ENCODE measurements around the gene MAP3K15. TPM values are rescaled to one million over a fixed set of nuclear protein-coding genes. Genes with fewer than 3 reads are reported as not detected.
"Not testable (repeated sequence)": the region's sequence is repeated elsewhere in the genome, so short reads cannot be mapped to it uniquely, and the experiment has no call there.

MAP3K15 gene
- polyA plus RNA-seq, 6 donors from 2014 or later: not detected

- no peak for DNase-seq
- no peaks in the 10 kb centered on the region for H3K36me3 Mint-ChIP-seq
- ATAC-seq (ENCODE audit: low read depth in 2 of 2): no peak
- no peak overlapping the region for H3K27ac Mint-ChIP-seq
- no peak overlapping the region for H3K4me3 Mint-ChIP-seq
- H3K9me3 Mint-ChIP-seq: peaks cover 0 to 13% (median 2%) of the 10 kb centered on the region in 7 donors
- H3K4me1 Mint-ChIP-seq: no peaks in the 10 kb centered on the region
- H3K27me3 Mint-ChIP-seq: peaks cover 0 to 5% (median 4%) of the 10 kb centered on the region in 3 donors
These were observed 74.6 kb downstream of the MAP3K15 start for GRCh38 chrX:19440713-19441112.

GRCh38 chrX:19422661-19423060 lies 92.6 kb downstream of the MAP3K15 start:
- not testable (repeated sequence) for H3K27me3 Mint-ChIP-seq; H3K36me3 Mint-ChIP-seq; H3K4me1 Mint-ChIP-seq; DNase-seq; H3K4me3 Mint-ChIP-seq; H3K27ac Mint-ChIP-seq; ATAC-seq (ENCODE audit: low read depth in 2 of 2)
- H3K9me3 Mint-ChIP-seq: peaks cover 0 to 18% (median 4%) of the 10 kb centered on the region in 7 donors

GRCh38 chrX:19410259-19410658 lies 105.0 kb downstream of the MAP3K15 start:
- no peak for DNase-seq
- H3K27me3 Mint-ChIP-seq: peaks cover 4 to 8% (median 6%) of the 10 kb centered on the region in 3 donors
- H3K27ac Mint-ChIP-seq: peak overlapping the region in 1 of 6 donors; percentile 19
- no peak overlapping the region for H3K4me3 Mint-ChIP-seq
- peaks cover 0 to 10% (median 6%) of the 10 kb centered on the region in 7 donors for H3K9me3 Mint-ChIP-seq
- no peaks in the 10 kb centered on the region for H3K36me3 Mint-ChIP-seq
- no peak for ATAC-seq (ENCODE audit: low read depth in 2 of 2)
- H3K4me1 Mint-ChIP-seq: no peaks in the 10 kb centered on the region

DNA sequence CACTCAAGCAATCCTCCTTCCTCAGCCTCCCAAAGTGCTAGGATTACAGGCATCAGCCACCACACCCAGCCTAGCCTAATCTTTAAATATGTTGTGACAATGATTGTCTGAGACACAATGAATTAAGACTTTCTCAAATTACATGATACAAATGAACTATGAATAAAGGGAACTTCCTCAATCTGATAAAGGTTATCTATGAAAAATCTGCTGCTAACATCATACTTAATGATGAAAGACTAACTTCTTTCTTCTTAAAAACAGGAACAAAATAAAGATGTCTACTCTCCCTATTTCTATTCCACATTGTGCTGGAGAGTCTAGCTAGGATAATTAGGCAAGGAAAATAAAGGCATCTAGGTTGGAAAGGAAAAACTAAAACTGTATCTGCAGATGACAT lies 111.6 kb downstream of the MAP3K15 start:
- no peak for ATAC-seq (ENCODE audit: low read depth in 2 of 2)
- DNase-seq: no peak
- Mint-ChIP-seq H3K4me1 (no peaks in the 10 kb centered on the region), H3K9me3 (peaks cover 0 to 4% (median 0%) of the 10 kb centered on the region in 7 donors), H3K27ac (no peak overlapping the region), H3K36me3 (no peaks in the 10 kb centered on the region), H3K4me3 (no peak overlapping the region), H3K27me3 (peaks cover 0 to 12% (median 8%) of the 10 kb centered on the region in 3 donors)

GRCh38 chrX:19392703-19393102 lies 122.6 kb downstream of the MAP3K15 start:
- Mint-ChIP-seq H3K36me3 (no peaks in the 10 kb centered on the region), H3K27ac (no peak overlapping the region), H3K4me1 (no peaks in the 10 kb centered on the region), H3K27me3 (peaks cover 0 to 8% (median 0%) of the 10 kb centered on the region in 3 donors), H3K9me3 (peaks cover 0 to 2% (median 0%) of the 10 kb centered on the region in 7 donors), H3K4me3 (no peak overlapping the region)
- DNase-seq (no peak), ATAC-seq (ENCODE audit: low read depth in 2 of 2) (no peak)

GRCh38 chrX:19392078-19392477 lies 123.2 kb downstream of the MAP3K15 start:
- no peak for ATAC-seq (ENCODE audit: low read depth in 2 of 2)
- Mint-ChIP-seq H3K27ac (no peak overlapping the region), H3K9me3 (peaks cover 0 to 2% (median 0%) of the 10 kb centered on the region in 7 donors), H3K4me3 (no peak overlapping the region), H3K4me1 (no peaks in the 10 kb centered on the region), H3K36me3 (no peaks in the 10 kb centered on the region), H3K27me3 (peaks cover 0 to 8% (median 0%) of the 10 kb centered on the region in 3 donors)
- DNase-seq: no peak

DNA sequence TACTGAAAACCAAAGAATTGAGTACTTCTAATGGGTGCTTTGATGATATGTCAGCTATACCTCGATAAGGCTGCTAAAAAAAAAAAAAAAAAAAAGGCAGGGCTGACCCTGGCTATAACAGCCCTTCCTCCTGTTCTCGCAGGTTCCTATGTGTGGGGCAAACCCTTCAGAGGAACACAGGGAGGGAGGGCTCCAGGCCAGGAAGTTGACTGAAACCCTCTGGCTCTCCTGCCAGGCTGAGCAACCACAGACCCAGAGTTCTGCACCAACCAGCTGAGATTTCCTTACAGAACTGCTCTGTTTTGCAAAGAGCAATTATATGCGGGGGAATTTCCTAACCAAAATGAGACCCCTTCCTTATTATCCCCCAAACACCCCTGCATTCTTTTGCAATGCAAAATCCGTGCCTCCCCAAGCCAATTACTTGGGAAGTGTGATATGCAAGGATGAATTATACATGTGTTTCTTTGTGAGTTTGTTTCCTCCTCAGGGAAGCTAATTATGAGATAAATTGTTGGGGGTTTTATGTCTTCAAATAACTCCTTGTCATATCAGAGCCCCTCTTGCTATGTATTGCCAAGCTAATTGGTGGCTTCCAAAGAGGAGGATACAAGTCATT lies 126.0 kb downstream of the MAP3K15 start:
- Mint-ChIP-seq H3K36me3 (no peaks in the 10 kb centered on the region), H3K27ac (no peak overlapping the region), H3K27me3 (no peaks in the 10 kb centered on the region), H3K4me3 (no peak overlapping the region), H3K9me3 (peaks cover 0 to 2% (median 0%) of the 10 kb centered on the region in 7 donors), H3K4me1 (no peaks in the 10 kb centered on the region)
- no peak for DNase-seq
- no peak for ATAC-seq (ENCODE audit: low read depth in 2 of 2)

- H3K9me3 Mint-ChIP-seq: peaks cover 0 to 4% (median 0%) of the 10 kb centered on the region in 7 donors
These were observed 126.6 kb downstream of the MAP3K15 start for GRCh38 chrX:19388741-19389140.

DNA sequence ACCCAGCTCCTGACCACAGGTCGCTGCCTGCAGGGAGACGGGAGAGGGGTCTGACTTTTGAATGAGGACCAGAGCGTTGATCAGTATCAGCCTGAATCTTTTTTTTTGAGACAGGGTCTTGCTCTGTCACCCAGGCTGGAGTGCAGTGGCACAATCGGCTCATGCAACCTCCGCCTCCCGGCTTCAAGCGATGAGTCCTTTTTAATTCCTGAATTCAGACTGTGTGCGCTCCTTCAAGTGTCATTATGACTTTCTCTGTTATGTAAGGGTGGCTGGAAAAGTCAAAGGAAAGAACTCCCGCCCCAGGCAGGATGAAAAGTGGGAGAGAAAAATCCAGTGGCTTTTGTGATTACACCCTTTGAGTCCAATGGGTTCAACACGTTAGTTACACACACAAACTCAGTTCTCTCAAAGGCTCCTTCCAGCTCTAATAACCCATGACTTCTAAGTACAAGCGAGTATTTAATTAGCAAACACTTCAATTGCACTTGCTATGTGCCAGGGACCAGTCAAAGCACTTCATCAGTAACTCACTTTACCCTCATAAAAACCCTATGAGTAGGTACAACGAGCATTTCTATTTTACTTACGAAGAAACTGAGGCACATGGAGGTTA lies 127.1 kb downstream of the MAP3K15 start:
- DNase-seq (no peak), ATAC-seq (ENCODE audit: low read depth in 2 of 2) (no peak)
- Mint-ChIP-seq H3K27ac (no peak overlapping the region), H3K4me3 (no peak overlapping the region), H3K4me1 (no peaks in the 10 kb centered on the region), H3K9me3 (peaks cover 0 to 4% (median 0%) of the 10 kb centered on the region in 7 donors), H3K36me3 (no peaks in the 10 kb centered on the region), H3K27me3 (peaks cover 0 to 6% (median 0%) of the 10 kb centered on the region in 3 donors)

More at GRCh38 chrX:19388741-19389140, 126.6 kb downstream of the MAP3K15 start:
- no peaks in the 10 kb centered on the region for H3K36me3 Mint-ChIP-seq
- H3K27ac Mint-ChIP-seq: no peak overlapping the region
- H3K4me3 Mint-ChIP-seq: no peak overlapping the region
- H3K4me1 Mint-ChIP-seq: no peaks in the 10 kb centered on the region
- peaks cover 0 to 6% (median 0%) of the 10 kb centered on the region in 3 donors for H3K27me3 Mint-ChIP-seq
- no peak for ATAC-seq (ENCODE audit: low read depth in 2 of 2)
- no peak for DNase-seq

GRCh38 chrX:19386679-19387078 lies 128.6 kb downstream of the MAP3K15 start:
- no peak overlapping the region for H3K4me3 Mint-ChIP-seq
- H3K27ac Mint-ChIP-seq: no peak overlapping the region
- H3K4me1 Mint-ChIP-seq: no peaks in the 10 kb centered on the region
- ATAC-seq (ENCODE audit: low read depth in 2 of 2): no peak
- H3K9me3 Mint-ChIP-seq: peaks cover 0 to 4% (median 0%) of the 10 kb centered on the region in 7 donors
- H3K36me3 Mint-ChIP-seq: no peaks in the 10 kb centered on the region
- DNase-seq: no peak
- peaks cover 0 to 6% (median 1%) of the 10 kb centered on the region in 3 donors for H3K27me3 Mint-ChIP-seq

DNA sequence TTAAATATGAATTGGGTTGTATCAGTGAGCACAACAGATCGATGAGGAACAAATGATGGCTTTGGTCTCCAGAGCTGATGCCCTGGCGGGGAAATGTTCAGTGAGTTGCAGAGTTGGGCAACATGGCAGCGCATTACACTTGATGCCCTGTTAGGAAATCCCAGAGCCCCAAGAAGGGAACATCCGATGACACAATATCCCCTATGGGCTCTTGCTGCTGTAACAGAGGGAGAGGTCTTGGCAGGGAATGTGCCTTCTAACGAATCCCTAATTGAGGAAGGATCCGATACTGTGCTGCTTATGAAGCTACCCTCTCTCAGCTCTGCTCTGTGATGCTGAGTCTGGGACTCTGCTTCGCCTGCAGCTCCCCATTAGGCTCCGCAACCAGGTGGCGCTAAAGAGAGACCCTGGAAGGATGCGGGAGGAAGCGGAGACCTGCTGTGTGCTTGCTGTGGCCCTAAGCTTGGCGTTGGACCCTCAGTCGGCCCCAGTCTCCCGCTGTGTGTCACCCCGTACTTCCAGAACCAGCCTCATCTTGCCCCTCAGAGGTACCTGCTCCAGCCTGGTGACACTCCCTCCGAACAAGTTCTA lies 132.7 kb downstream of the MAP3K15 start:
- H3K36me3 Mint-ChIP-seq: no peaks in the 10 kb centered on the region
- no peak overlapping the region for H3K27ac Mint-ChIP-seq
- ATAC-seq (ENCODE audit: low read depth in 2 of 2) (peak in 1 of 2 donors; percentile 51), DNase-seq (peak; percentile 3)
- H3K27me3 Mint-ChIP-seq: peaks cover 0 to 14% (median 6%) of the 10 kb centered on the region in 3 donors
- H3K9me3 Mint-ChIP-seq: peaks cover 0 to 4% (median 2%) of the 10 kb centered on the region in 7 donors
- no peak overlapping the region for H3K4me3 Mint-ChIP-seq
- no peaks in the 10 kb centered on the region for H3K4me1 Mint-ChIP-seq

DNA sequence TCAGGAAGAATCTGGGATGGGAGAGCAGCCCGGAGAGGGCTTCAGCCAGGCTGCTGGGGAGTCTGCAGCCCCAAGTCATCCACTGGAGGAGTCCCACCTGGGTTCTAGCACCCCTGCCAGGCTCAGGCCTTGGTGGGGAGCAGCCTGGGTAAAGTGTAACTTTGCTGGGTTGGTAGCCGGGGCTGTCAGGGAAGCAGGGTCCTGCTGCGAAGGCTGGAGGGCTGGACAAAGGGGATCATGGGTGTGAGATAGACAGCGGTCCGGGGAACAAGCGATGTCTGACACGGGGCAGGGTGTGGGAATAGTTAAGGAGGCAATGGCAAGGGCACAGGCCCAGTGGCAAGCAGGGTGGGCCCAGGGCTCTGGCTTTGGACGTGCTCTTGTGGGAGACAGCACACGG lies 134.0 kb downstream of the MAP3K15 start:
- no peaks in the 10 kb centered on the region for H3K4me1 Mint-ChIP-seq
- H3K27ac Mint-ChIP-seq: no peak overlapping the region
- H3K9me3 Mint-ChIP-seq: peaks cover 0 to 4% (median 2%) of the 10 kb centered on the region in 7 donors
- DNase-seq: no peak
- no peak overlapping the region for H3K4me3 Mint-ChIP-seq
- ATAC-seq (ENCODE audit: low read depth in 2 of 2): no peak
- H3K27me3 Mint-ChIP-seq: peaks cover 0 to 14% (median 6%) of the 10 kb centered on the region in 3 donors
- no peaks in the 10 kb centered on the region for H3K36me3 Mint-ChIP-seq

DNA sequence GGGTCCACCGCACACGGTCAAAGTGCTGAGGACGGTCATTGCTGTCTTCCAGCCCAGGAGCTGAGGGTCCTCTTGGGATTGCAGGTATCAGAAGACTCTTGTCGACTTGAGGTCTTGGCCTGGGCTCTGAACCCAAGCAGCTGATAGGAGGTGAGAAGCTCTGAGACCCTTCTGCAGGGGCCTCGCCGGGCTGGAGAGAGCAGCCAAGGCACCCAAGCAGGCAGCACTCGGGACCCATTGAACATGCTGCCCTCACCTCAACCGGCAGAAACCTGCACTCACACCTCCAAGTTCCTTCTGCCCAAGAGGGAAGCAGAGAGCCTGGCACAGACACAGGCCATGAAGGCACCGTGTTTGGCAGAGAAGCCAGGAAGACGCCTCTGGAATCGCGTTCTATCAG lies 137.5 kb downstream of the MAP3K15 start:
- no peaks in the 10 kb centered on the region for H3K36me3 Mint-ChIP-seq
- no peak for ATAC-seq (ENCODE audit: low read depth in 2 of 2)
- peaks cover 0 to 3% (median 0%) of the 10 kb centered on the region in 7 donors for H3K9me3 Mint-ChIP-seq
- H3K4me3 Mint-ChIP-seq: no peak overlapping the region
- DNase-seq: no peak
- H3K27me3 Mint-ChIP-seq: peaks cover 0 to 14% (median 0%) of the 10 kb centered on the region in 3 donors
- H3K4me1 Mint-ChIP-seq: peaks cover under 1% of the 10 kb centered on the region in 3 donors
- H3K27ac Mint-ChIP-seq: no peak overlapping the region

DNA sequence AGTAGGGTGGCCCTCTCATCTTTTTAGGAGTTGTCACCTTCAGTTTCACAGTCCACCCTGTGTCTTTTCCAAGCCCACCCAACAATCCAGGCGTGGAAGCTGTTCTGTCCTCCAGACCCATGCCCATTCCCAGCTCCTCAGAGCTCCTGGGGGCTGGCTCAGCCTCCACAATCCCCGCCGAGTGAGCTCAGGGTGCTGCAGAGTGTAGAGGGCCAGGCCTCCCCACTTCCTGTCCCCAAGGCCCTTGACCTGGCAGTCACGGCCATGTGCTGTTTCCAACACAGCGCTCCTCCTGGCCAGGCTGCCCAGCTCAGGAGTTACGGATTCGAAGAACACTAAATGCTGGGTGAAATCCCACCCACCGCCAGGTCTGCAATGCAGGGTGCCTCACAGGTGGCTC lies 139.8 kb downstream of the MAP3K15 start:
- Mint-ChIP-seq H3K9me3 (peaks cover 0 to 3% (median 0%) of the 10 kb centered on the region in 7 donors), H3K4me3 (no peak overlapping the region), H3K27ac (no peak overlapping the region), H3K36me3 (no peaks in the 10 kb centered on the region), H3K4me1 (peaks cover 7 to 9% (median 9%) of the 10 kb centered on the region in 3 donors), H3K27me3 (peaks cover 0 to 9% (median 0%) of the 10 kb centered on the region in 3 donors)
- ATAC-seq (ENCODE audit: low read depth in 2 of 2) (no peak), DNase-seq (no peak)

Measured in naive B cell (primary cell).